Fibroblast of gingiva (primary cell): ENCODE measurements around the gene C1orf50.
"Not testable (repeated sequence)": the region's sequence is repeated elsewhere in the genome, so short reads cannot be mapped to it uniquely, and the experiment has no call there.

Source experiments
- DNase-seq: peaks from one replicate; pipeline ENCODE4 v3.0.0-alpha.2; 2011; ENCODE audit warnings: low read depth

Gene C1orf50

GRCh38 chr1:42766741-42767509, at the start of gene C1orf50, which contains the start of gene P3H1:
C1orf50 (plus strand) TSS chr1:42767249; CDS start chr1:42767312, 63 bp downstream.
P3H1 (minus strand) TSS chr1:42767028; CDS start chr1:42766971, 57 bp downstream.
- peak; percentile 98 for DNase-seq

- no peak for DNase-seq
These were observed 46.2 kb upstream of the C1orf50 start for GRCh38 chr1:42720868-42721267.

GRCh38 chr1:42721926-42722325, 45.1 kb upstream of the C1orf50 start:
- no peak for DNase-seq

GRCh38 chr1:42722403-42722802, 44.6 kb upstream of the C1orf50 start:
- DNase-seq: not testable (repeated sequence)

GRCh38 chr1:42723511-42723910, 43.5 kb upstream of the C1orf50 start:
- DNase-seq: no peak

GRCh38 chr1:42725820-42726219, 41.2 kb upstream of the C1orf50 start:
- DNase-seq: not testable (repeated sequence)

- no peak for DNase-seq
These were observed 37.0 kb upstream of the C1orf50 start for GRCh38 chr1:42730002-42730401.

GRCh38 chr1:42730988-42731387, 36.1 kb upstream of the C1orf50 start:
- no peak for DNase-seq

GRCh38 chr1:42731585-42731984, 35.5 kb upstream of the C1orf50 start:
- no peak for DNase-seq

- no peak for DNase-seq
These were observed 34.8 kb upstream of the C1orf50 start for GRCh38 chr1:42732126-42732680.

- no peak for DNase-seq
These were observed 33.4 kb upstream of the C1orf50 start for GRCh38 chr1:42733415-42734200.

- no peak for DNase-seq
These were observed 32.6 kb upstream of the C1orf50 start for GRCh38 chr1:42734201-42735035.

- DNase-seq: no peak
These were observed 32.0 kb upstream of the C1orf50 start for GRCh38 chr1:42735056-42735455.

- DNase-seq: no peak
These were observed 31.5 kb upstream of the C1orf50 start for GRCh38 chr1:42735477-42736105.

- no peak for DNase-seq
These were observed 30.9 kb upstream of the C1orf50 start for GRCh38 chr1:42736152-42736551.

- no peak for DNase-seq
These were observed 30.4 kb upstream of the C1orf50 start for GRCh38 chr1:42736571-42737200.

- DNase-seq: no peak
These were observed 29.8 kb upstream of the C1orf50 start for GRCh38 chr1:42737257-42737656.

GRCh38 chr1:42737986-42738677, 28.9 kb upstream of the C1orf50 start:
- DNase-seq: no peak

GRCh38 chr1:42738678-42739226, 28.3 kb upstream of the C1orf50 start:
- no peak for DNase-seq
